Heart right ventricle (tissue), 16 donors: Measurements from ENCODE around the gene CSTPP1. TPM values are rescaled to one million over a fixed set of nuclear protein-coding genes. Genes with fewer than 3 reads are reported as not detected.

Source experiments
- ATAC-seq, 8 donors: fragments of 200-7000 bp; cut with Tn5 transposase; one replicate each; pipeline ENCODE4 v1.9.1; 2020; ENCODE audit warnings: mild to moderate bottlenecking in 8 of 8, moderate library complexity in 8 of 8, moderate number of reproducible peaks in 1 of 8
- DNase-seq, 2 donors: peaks; one replicate each; pipeline ENCODE4 v3.0.0-alpha.2; 2020
- H3K27ac ChIP-seq, 10 donors: fragments of 200-600 bp; sonication (generic) in 2 of 10; one replicate each; pipeline versions ENCODE4 v1.5.0 to v1.8.0; 2020 to 2022; ENCODE audit warnings: mild to moderate bottlenecking in 3 of 10
- H3K27me3 ChIP-seq, 7 donors: fragments of 200-600 bp; one replicate each; pipeline ENCODE4 v1.8.0; 2021 to 2022; ENCODE audit warnings: mild to moderate bottlenecking in 2 of 7
- H3K36me3 ChIP-seq, 9 donors: fragments of 200-600 bp; sonication (generic) in 1 of 9; one replicate each; pipeline versions ENCODE4 v1.5.0 to v1.8.0; 2020 to 2022; ENCODE audit warnings: mild to moderate bottlenecking in 2 of 9
- H3K4me1 ChIP-seq, 9 donors: fragments of 200-600 bp; sonication (generic) in 1 of 9; one replicate each; pipeline versions ENCODE4 v1.5.0 to v1.8.0; 2020 to 2022; ENCODE audit warnings: mild to moderate bottlenecking in 4 of 9
- H3K4me3 ChIP-seq, 10 donors: fragments of 200-600 bp; sonication (generic) in 2 of 10; one replicate each; pipeline versions ENCODE4 v1.5.0 to v1.8.0; 2020 to 2022; ENCODE audit warnings: mild to moderate bottlenecking in 7 of 10, moderate library complexity in 2 of 10
- H3K9me3 ChIP-seq, 11 donors: fragments of 200-600 bp in 10 of 11; sonication (generic) in 2 of 11; one replicate each; pipeline versions ENCODE4 v1.5.0 to v1.8.0; 2013 to 2022; ENCODE audit warnings: mild to moderate bottlenecking in 2 of 11, control low read depth in 1 of 11, moderate library complexity in 1 of 11
- WGBS, 2 donors: extraction: QIAGEN DNeasy Blood & Tissue Kit; methylation state at CpG; one replicate each; pipeline ENCODE4 v1.1.7; 2013; ENCODE audit warnings: inconsistent platforms in 1 of 2; 5-methylcytosine and 5-hydroxymethylcytosine counted together
- intact Hi-C, 10 donors: fragments of 100-400 bp; cut with DNase I; formaldehyde crosslinking; loops; one replicate each; pipeline versions ENCODE4 v1.11.1 to v1.14.2; 2022
- polyA plus RNA-seq, 2 donors: library from polyadenylated mRNA; stranded (reverse); fragments of 200-250 nt; gene quantifications; one replicate each; pipeline ENCODE4 v1.2.3, GENCODE V29; 2013
- total RNA-seq, 10 donors: library from RNA; stranded (reverse); fragmentation: NEBNext Ultra II Directional in 3 of 10; extraction: Animal tissue kit (Norgen Biotek cat#: 25700) in 3 of 10; gene quantifications; one replicate each; pipeline versions ENCODE4 v1.2.1 to v1.2.4, GENCODE V29; 2021 to 2023
- TF ChIP-seq, protein P1 (sequence below), 9 donors: fragments of 200-600 bp; sonication (generic) in 2 of 9; IDR thresholded peaks; one replicate each; pipeline versions ENCODE4 v1.5.0 to v1.8.0; 2021 to 2022; ENCODE audit warnings: antibody characterized with exemption in 9 of 9, mild to moderate bottlenecking in 5 of 9, moderate library complexity in 1 of 9
- donor health status: Arrhythmogenic right ventricular cardiomyopathy.
- donor health status: ischemic (EF 13 %, LVEDD 7.1; RV severe dilation, severe dysfunction).
- donor health status: healthy with polysubstance abuse.
- donor health status: DM: no; HTN: yes; CAD: no.
- donor health status: DM: no; HTN: no; CAD: no.
- donor health status: ischemic (EF 25% LVEDD 6.9; RV normal size, moderate dysfunction).
- donor health status: ischemic (EF 25% LVEDD 5.7; RV mildly dilated, moderate dysfunction).
- donor health status: healthy.
- donor health status: DM: yes; HTN: yes; CAD: no.
- donor health status: Ischemic cardiomyopathy.
- donor health status: ischemic (EF 35%, LVEDD 5.7; RV mildly dilated, moderate dysfunction).
- donor health status: nonischemic (EF 11% LVEDD 7.7; RV severe dilation, severe dysfunction).
- donor health status: DM: yes; HTN: yes; CAD: no.
- donor health status: PGD.
- donor health status: ischemic (EF 29% LVEDD 5.4; RV normal size, mild dysfunction).
- donor health status: nonischemic (EF 23%, LVEDD 6.1; RV moderate dilation, normal function).

CSTPP1 gene
- total and polyA plus RNA-seq, 12 donors: 10.2 to 26.7 (median 16.7) TPM

- TF ChIP-seq, protein P1, sequence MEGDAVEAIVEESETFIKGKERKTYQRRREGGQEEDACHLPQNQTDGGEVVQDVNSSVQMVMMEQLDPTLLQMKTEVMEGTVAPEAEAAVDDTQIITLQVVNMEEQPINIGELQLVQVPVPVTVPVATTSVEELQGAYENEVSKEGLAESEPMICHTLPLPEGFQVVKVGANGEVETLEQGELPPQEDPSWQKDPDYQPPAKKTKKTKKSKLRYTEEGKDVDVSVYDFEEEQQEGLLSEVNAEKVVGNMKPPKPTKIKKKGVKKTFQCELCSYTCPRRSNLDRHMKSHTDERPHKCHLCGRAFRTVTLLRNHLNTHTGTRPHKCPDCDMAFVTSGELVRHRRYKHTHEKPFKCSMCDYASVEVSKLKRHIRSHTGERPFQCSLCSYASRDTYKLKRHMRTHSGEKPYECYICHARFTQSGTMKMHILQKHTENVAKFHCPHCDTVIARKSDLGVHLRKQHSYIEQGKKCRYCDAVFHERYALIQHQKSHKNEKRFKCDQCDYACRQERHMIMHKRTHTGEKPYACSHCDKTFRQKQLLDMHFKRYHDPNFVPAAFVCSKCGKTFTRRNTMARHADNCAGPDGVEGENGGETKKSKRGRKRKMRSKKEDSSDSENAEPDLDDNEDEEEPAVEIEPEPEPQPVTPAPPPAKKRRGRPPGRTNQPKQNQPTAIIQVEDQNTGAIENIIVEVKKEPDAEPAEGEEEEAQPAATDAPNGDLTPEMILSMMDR (IDR thresholded peaks at IDR 0.05): no peak
- Histone ChIP-seq H3K27ac (no peak overlapping the region), H3K4me3 (no peak overlapping the region), H3K27me3 (no peaks in the 10 kb centered on the region), H3K9me3 (peaks cover 0 to 3% (median 0%) of the 10 kb centered on the region in 11 donors), H3K36me3 (no peaks in the 10 kb centered on the region), H3K4me1 (peaks cover 0 to 2% (median 0%) of the 10 kb centered on the region in 9 donors)
- 79 to 81% methylated on average over 2 of the region's 2 CpGs for WGBS, 2 donors
- intact Hi-C loops: no loop called here
- DNase-seq (no peak), ATAC-seq (no peak)
Observed at GRCh38 chr11:46966773-46967172, 30.2 kb downstream of the CSTPP1 start.

DNA sequence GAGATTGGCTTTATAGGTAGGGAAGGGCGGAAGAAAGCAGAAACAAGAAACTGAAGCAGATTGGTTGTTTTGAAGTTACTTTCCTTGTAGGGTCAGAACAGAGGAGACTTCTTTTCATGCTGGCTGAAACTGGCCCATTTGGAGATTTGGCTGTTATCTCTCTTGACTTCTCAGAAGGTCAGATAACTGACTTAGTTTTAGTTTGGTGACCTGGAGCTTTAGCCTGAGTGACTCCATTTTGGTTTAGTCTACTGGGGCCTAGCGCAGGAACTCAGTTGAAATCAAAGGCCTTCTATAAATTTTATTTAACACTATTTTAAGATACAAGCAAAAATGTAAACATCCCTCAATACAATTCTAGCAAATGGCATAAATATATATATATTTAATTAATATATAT is 31.4 kb downstream of the CSTPP1 start:
- Histone ChIP-seq H3K27ac (no peak overlapping the region), H3K4me1 (peaks cover 0 to 7% (median 0%) of the 10 kb centered on the region in 9 donors), H3K9me3 (no peaks in the 10 kb centered on the region), H3K36me3 (no peaks in the 10 kb centered on the region), H3K4me3 (no peak overlapping the region), H3K27me3 (no peaks in the 10 kb centered on the region)
- TF ChIP-seq, protein P1 (IDR thresholded peaks at IDR 0.05): no peak
- DNase-seq: no peak
- intact Hi-C loops: no loop called here
- no peak for ATAC-seq
- WGBS, 2 donors: 99 to 100% methylated on average over 2 of the region's 2 CpGs

DNA sequence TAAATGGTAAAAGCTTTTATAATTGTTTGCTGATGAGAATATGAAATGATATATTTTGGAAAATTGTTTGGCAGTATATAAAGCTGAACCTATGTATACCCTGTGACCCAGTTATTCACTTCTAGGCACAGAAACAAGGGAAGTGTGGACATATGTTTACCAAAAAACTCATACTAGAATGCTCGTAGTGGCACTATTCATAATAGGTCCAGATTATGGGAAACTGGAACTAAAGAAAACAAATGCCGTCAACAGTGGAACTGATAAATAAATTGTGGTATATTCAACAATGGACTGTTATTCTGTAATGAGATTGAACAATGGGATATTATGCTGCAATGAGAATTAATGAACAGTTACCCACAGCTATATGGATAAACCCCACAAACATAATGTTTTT is 32.8 kb downstream of the CSTPP1 start:
- Histone ChIP-seq H3K36me3 (no peaks in the 10 kb centered on the region), H3K9me3 (no peaks in the 10 kb centered on the region), H3K4me1 (peaks cover 0 to 7% (median 0%) of the 10 kb centered on the region in 9 donors), H3K4me3 (no peak overlapping the region), H3K27ac (no peak overlapping the region), H3K27me3 (no peaks in the 10 kb centered on the region)
- ATAC-seq (no peak), DNase-seq (no peak)
- intact Hi-C loops: no loop called here
- WGBS, 2 donors: 92 to 96% methylated on average over 2 of the region's 2 CpGs
- TF ChIP-seq, protein P1 (IDR thresholded peaks at IDR 0.05): no peak

- TF ChIP-seq, protein P1 (IDR thresholded peaks at IDR 0.05): no peak
- peaks cover 0 to 7% (median 0%) of the 10 kb centered on the region in 9 donors for H3K4me1 ChIP-seq
- no peak overlapping the region for H3K27ac ChIP-seq
- intact Hi-C loops: no loop called here
- ATAC-seq: no peak
- H3K36me3 ChIP-seq: no peaks in the 10 kb centered on the region
- no peak overlapping the region for H3K4me3 ChIP-seq
- 92 to 97% methylated on average over 3 of the region's 3 CpGs for WGBS, 2 donors
- H3K27me3 ChIP-seq: no peaks in the 10 kb centered on the region
- H3K9me3 ChIP-seq: no peaks in the 10 kb centered on the region
- DNase-seq: no peak
Observed at GRCh38 chr11:46970913-46971625, 34.5 kb downstream of the CSTPP1 start.
